Stromal cell of bone marrow (primary cell): ENCODE results near the gene KATNAL1.
A peak's percentile ranks its signal among the peaks of the same experiment; 100 is the strongest.
"Not testable (repeated sequence)": the region's sequence is repeated elsewhere in the genome, so short reads cannot be mapped to it uniquely, and the experiment has no call there.

Experiments
- DNase-seq: peaks from one replicate; pipeline ENCODE4 v3.0.0-alpha.2; 2012; ENCODE audit warnings: low read depth

KATNAL1 gene

DNA sequence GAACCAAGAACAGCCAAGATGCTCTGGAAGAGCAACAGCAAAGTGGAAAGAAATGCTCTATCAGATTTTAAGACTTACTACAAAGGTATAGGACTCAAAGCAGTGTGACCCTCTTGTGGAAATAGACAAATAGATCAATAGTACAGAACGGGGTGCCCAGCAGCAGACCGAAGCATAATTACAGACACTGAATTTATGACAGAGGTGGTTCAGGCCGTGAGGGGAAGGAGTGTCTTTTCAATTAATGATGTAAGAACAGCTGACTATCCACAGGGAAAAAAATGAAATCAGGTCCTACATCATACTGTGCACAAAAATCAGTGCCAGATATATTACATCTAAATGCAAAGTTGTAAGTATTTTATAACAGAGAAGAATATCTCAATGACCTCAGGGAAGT, 95.6 kb downstream of the KATNAL1 start:
- no peak for DNase-seq

- DNase-seq, result no peak
Measured at GRCh38 chr13:30204564-30204963, 102.8 kb downstream of the KATNAL1 start.

DNA sequence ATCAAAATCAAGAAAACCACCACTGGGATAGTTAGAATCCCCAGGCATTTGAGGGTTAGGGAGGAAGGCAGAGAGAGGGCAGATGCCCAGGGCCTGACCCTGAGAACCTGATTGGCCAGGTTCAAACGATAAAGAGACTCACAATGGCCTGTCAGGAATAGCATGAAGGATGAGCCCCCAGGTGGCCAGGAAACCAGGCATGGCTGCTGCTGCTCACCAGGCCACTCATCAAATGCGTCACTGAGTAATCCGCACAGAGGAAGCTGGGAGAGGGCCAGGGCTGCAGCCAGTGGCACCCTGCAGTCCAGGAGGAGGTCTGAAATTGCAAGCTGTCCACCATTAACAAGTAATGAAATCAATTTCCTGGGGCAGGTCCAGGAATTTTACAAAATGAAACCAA, 111.3 kb downstream of the KATNAL1 start:
- DNase-seq, result no peak

DNA sequence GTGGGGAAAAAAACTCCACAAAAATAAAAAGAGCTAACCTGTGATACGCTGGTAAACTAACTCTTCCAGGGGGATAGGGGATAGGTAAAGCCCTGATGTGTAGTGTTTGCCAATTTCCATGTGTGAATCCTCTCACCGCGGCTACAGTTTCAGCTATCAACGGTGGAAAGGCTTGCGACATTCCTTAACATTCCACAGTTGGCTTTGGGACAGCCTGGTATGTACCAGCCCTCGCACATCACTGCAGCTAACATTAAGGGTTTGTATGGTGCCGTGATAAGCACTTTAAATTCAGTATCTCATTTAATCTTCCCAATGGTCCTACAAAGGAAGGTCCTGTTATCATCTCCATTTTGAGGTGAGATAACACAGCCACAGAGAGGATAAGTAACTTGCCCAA, 112.4 kb downstream of the KATNAL1 start:
- no peak for DNase-seq

DNA sequence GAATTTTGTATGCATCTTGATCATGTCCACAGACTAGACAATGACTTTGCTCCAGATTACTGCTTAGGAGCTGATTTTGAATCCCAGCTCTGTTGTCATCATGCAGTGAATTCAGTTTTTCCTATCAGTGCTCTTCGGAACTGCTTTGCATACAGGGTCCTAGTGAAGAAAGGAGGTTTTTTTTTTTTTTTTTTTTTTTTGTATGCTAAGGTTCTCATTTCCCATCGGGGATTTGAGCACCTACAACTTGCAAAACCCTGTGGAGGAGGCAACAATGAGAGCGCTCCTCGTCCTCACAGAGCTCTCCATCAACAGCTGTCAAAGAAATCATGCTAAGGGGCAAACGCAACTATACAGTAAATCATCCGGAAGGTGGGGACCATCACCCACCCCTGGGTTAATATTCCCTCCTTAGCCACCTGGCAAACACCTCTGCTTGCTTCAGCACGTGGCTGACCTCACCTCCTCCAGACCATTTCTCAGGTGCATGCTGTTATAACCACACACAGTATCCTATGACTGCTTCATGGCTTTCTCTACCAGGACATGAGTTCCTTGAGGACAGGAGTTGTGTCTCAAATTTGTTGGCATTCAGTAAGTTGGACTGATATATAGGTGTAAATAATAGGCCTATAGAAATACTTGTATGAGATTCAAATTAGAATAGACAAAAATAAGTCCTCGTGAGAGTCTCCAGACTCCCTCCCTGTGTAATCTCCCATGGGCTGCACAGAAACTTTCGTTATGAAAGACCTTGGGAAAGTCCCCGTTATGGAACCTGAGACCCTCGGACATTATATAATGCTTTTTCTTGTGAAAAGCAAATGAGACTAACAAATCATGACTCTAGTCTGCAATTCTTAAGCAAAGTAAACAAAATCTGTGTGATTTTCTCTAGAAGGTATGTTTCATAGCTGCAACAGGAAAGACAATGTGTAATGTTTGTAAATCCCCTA, 113.8 kb downstream of the KATNAL1 start:
- DNase-seq, result no peak

- no peak for DNase-seq
Measured at GRCh38 chr13:30192320-30193093, 114.8 kb downstream of the KATNAL1 start.

DNA sequence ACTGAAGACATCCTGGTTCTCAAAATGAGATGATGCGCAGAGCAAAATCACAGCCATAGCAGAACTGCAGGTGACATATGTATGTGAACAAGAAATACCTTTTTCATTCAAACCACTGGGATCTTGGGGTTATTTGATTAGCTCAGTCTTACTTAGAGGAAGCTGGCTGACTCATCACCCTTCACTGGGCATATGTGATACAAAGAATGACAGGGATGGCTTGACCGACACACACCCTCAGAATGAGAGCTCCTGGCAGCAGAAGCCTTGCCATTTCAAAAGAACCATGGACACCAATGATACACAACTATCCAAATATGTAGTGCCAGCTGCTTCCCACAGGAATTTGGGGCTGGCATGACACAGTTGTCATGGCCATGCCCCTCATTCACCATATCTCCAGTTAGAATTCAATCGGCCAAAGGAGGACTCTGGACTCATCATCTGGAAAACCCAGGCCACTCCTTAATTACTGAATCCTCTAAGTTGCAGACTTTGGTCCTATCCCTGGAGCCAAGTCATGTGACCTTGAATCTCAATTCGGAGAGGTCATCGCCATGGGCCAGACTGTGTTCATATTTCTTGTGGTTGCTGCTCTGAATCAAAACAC, 115.8 kb downstream of the KATNAL1 start:
- peak; percentile 14 for DNase-seq

- DNase-seq, result no peak
Measured at GRCh38 chr13:30186634-30187415, 120.5 kb downstream of the KATNAL1 start.

DNA sequence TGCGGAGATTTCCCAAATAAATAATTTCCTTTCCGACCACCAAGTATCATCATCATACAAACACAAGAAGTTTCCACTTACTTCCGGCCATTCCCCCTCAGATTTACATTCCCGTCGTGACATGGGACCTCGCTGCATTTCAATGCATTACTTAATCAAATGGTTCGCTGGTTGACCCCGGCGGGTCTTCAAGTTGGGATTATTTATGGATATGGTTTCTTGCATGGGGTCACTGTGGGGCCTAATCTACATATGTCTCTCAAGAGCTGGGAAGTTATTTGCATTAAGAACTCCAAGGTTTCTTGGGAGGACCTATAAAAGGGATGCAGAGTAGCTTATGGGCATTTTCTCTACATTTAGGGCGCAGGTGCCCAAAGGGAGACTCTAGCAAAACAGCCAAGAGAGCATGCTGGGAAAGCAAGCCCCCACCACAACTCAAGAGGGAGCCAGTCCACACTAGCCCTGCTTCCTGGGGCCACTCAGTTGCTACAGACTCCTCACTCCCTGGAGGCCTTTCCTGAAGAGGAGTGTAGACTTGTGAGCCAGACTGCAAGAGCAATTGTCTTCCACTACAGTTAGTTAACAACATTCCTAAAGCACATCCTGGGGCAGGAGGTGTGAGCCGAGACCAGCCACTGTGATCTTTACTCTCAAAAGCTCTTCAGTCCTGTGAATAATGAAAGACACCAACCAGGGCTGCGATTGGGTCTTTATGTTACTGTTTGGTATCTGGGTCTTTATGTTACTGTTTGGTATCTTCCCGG, 125.3 kb downstream of the KATNAL1 start:
- DNase-seq, result no peak

GRCh38 chr13:30179597-30180276, 127.6 kb downstream of the KATNAL1 start:
- DNase-seq, result no peak

DNA sequence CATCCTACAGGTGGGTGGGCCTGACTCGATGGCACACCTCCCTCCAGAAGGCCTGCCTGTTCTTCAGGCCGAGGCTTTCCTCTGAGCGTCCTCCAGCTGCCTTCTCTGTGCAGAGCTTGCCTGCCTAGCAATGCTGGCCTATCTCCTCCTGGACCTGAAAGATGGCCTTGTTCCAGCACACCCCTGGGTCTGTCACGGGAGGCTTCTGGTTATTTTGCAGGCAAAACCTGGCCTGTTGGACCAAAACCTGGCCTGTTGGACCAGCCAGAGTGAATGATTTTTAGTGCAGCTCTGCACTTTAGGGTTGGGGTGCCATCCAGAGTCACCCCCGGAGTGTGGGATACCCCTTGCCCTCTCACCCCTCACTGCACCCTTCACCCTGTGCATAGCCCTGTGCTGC, 128.4 kb downstream of the KATNAL1 start:
- no peak for DNase-seq

GRCh38 chr13:30175166-30175565, 132.2 kb downstream of the KATNAL1 start:
- DNase-seq, result no peak

DNA sequence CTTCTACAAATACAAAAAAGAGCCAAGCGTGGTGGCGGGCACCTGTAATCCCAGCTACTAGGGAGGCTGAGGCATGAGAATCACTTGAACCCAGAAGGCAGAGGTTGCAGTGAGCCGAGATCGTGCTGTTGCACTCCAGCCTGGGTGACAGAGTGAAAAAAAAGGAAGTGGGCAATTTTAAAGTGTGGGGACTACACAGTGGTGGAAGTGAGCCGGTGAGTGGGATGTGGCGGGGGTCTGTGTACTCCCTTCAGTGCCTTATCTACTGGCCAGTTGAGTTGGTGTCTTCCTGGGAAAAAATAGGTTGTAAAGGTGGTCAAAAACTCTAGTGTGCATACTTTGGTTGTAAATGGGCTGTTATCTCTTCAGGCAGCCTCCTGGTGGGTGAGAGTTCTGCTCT, 133.1 kb downstream of the KATNAL1 start:
- DNase-seq, result not testable (repeated sequence)

- no peak for DNase-seq
Measured at GRCh38 chr13:30173303-30173610, 134.1 kb downstream of the KATNAL1 start.

- no peak for DNase-seq
Measured at GRCh38 chr13:30172593-30173302, 134.6 kb downstream of the KATNAL1 start.

GRCh38 chr13:30170569-30170968, 136.8 kb downstream of the KATNAL1 start:
- DNase-seq, result no peak

GRCh38 chr13:30169442-30169841, 137.9 kb downstream of the KATNAL1 start:
- no peak for DNase-seq

DNA sequence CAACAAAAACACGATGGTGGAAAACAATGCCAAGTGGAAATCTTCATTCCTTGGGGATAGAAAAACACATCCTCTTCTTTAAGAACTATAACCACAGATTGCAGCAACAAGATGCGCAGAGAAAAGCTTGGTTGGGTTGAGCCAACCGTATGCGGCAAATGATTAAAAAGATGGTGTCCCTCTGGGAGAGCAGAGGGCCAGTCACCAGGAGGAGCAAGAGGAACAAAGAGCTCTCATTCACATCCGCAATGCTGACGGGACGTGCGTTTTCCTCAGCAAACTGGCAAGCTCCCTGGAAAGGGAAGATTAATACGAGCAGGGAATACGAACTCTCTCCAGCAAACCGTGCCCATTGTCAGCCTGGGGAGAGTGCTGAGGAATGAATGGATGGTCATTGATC, 141.6 kb downstream of the KATNAL1 start:
- DNase-seq, result peak; percentile 49

DNA sequence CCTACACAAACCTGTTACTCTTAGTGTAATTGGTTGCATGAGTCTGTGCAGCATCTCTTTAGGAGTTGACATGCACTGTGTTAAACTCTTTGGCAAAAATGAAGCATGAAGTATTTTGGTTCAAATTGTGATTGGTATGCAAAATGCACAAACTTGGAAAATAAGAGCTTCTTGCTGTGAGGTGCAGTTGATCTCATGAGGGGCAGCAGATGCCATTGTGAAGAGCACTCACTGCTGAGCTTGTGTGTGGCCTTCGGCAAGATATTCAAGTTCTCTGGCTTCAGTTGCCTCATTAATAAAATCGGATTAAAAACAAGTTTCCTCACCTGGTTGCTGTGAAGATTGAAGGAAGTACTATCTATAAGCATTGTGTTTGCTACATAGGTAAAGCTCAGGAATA, 142.3 kb downstream of the KATNAL1 start:
- no peak for DNase-seq

DNA sequence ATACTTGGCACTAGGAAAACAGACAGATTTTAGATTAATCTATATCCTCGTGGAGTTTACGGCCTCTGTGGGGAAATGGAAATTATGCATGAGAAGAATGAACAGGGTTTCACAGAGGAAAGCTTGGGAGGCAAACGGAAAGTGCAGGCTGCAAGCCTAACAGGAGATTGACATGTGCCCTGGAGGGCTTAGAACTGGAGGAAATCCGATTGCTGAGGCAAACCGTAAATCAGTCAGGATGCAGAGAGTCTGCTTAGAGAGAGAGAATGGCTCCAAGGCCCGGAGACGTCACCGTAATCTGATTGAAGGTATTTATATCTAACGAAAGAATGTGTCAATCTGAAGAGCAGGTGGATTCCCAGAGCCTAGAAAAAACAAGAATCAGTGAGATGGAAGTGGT, 143.2 kb downstream of the KATNAL1 start:
- DNase-seq, result no peak
